ENCODE data around the gene MAP3K5.
A peak's percentile ranks its signal among the peaks of the same experiment; 100 is the strongest.

Gene MAP3K5

GRCh38 chr6:136677822-136678221 is 114.5 kb downstream of the MAP3K5 start:
- no peak for DNase-seq

GRCh38 chr6:136677344-136677743 is 114.9 kb downstream of the MAP3K5 start:
- no peak for DNase-seq

GRCh38 chr6:136676075-136676474 is 116.2 kb downstream of the MAP3K5 start:
- DNase-seq: no peak

- DNase-seq: no peak
Observed at GRCh38 chr6:136673571-136673970, 118.7 kb downstream of the MAP3K5 start.

GRCh38 chr6:136672144-136672543 is 120.1 kb downstream of the MAP3K5 start:
- DNase-seq: no peak

- DNase-seq: no peak
Observed at GRCh38 chr6:136669299-136669699, 123.0 kb downstream of the MAP3K5 start.

GRCh38 chr6:136668571-136668970 is 123.7 kb downstream of the MAP3K5 start:
- DNase-seq: no peak

GRCh38 chr6:136666041-136666440 is 126.2 kb downstream of the MAP3K5 start:
- DNase-seq: no peak

- DNase-seq: no peak
Observed at GRCh38 chr6:136662347-136663237, 129.7 kb downstream of the MAP3K5 start.

- no peak for DNase-seq
Observed at GRCh38 chr6:136660727-136661126, 131.6 kb downstream of the MAP3K5 start.

- no peak for DNase-seq
Observed at GRCh38 chr6:136659991-136660499, 132.2 kb downstream of the MAP3K5 start.

GRCh38 chr6:136658711-136659110 is 133.6 kb downstream of the MAP3K5 start:
- no peak for DNase-seq

- DNase-seq: no peak
Observed at GRCh38 chr6:136657666-136658065, 134.6 kb downstream of the MAP3K5 start.

GRCh38 chr6:136656121-136656520 is 136.2 kb downstream of the MAP3K5 start:
- no peak for DNase-seq

- DNase-seq: no peak
Observed at GRCh38 chr6:136655239-136656014, 136.8 kb downstream of the MAP3K5 start.

- DNase-seq: no peak
Observed at GRCh38 chr6:136654086-136654485, 138.2 kb downstream of the MAP3K5 start.

GRCh38 chr6:136652656-136653055 is 139.6 kb downstream of the MAP3K5 start:
- DNase-seq: no peak

- no peak for DNase-seq
Observed at GRCh38 chr6:136651982-136652381, 140.3 kb downstream of the MAP3K5 start.

GRCh38 chr6:136647363-136647852 is 144.9 kb downstream of the MAP3K5 start:
- peak; percentile 38 to 49 for DNase-seq

- no peak for DNase-seq
Observed at GRCh38 chr6:136646377-136646776, 145.9 kb downstream of the MAP3K5 start.

- no peak for DNase-seq
Observed at GRCh38 chr6:136644597-136644952, 147.7 kb downstream of the MAP3K5 start.

- DNase-seq: peak; percentile 89 to 91
Observed at GRCh38 chr6:136643850-136644596, 148.3 kb downstream of the MAP3K5 start.

Measured in activated CD4-positive, alpha-beta T cell treated with anti-CD3 and anti-CD28 coated beads, Interleukin-2, amount 50 U/mL, for 48 hours (primary cell).